Measurements from ENCODE around the gene APLN. TPM values are rescaled to one million over a fixed set of nuclear protein-coding genes. Genes with fewer than 3 reads are reported as not detected.

Gene APLN
- total RNA-seq, 1 donor from 2014 or later, result 2.1 TPM

DNA sequence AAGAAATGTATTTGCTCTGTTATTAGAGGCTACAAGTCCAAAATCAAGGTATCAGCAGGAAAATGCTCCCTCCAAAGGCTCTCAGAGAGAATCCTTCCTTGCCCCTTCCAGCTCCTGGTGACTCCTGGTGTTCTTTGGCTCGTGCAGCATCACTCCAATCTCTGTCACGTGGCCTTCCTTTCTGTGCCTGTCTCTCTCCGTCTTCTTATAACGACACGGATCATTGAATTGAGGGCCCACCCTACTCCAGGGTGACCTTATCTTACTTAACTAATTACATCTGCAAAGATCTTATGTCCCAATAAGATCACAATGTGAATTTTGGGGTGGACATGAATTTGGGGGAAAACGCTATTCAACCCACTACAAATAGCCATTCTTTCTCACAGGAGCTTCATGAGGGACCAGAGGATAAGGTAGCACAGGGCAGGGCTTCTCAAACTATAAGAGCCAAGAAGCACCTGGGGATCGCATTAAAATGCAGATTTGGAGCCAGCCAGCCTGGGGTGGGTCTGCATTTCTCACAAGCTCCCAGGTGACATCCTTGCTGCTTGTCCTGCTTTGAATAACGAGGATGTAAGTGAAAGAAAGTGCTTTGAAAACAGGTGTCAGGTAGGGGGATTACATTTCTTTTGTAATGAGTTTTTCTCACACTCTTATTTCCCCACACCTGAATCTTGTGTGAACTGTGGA lies 41.9 kb upstream of the APLN start:
- FAIRE-seq (no peak), DNase-seq (ENCODE audit: low read depth) (no peak)
- H3K4me1 ChIP-seq (ENCODE audit: insufficient read depth, low read length), result no peaks in the 10 kb centered on the region
- H3K27ac Mint-ChIP-seq (ENCODE audit: unreplicated experiment), result no peak overlapping the region
- no peaks in the 10 kb centered on the region for H3K9me3 ChIP-seq (ENCODE audit: insufficient read depth, low read depth, low read length)
- no peaks in the 10 kb centered on the region for H3K36me3 ChIP-seq (ENCODE audit: insufficient read depth, low read length)
- TF ChIP-seq EZH2 (IDR thresholded peaks at IDR 0.05; ENCODE audit: insufficient read depth, low read length), result no peak
- TF ChIP-seq, protein P1, sequence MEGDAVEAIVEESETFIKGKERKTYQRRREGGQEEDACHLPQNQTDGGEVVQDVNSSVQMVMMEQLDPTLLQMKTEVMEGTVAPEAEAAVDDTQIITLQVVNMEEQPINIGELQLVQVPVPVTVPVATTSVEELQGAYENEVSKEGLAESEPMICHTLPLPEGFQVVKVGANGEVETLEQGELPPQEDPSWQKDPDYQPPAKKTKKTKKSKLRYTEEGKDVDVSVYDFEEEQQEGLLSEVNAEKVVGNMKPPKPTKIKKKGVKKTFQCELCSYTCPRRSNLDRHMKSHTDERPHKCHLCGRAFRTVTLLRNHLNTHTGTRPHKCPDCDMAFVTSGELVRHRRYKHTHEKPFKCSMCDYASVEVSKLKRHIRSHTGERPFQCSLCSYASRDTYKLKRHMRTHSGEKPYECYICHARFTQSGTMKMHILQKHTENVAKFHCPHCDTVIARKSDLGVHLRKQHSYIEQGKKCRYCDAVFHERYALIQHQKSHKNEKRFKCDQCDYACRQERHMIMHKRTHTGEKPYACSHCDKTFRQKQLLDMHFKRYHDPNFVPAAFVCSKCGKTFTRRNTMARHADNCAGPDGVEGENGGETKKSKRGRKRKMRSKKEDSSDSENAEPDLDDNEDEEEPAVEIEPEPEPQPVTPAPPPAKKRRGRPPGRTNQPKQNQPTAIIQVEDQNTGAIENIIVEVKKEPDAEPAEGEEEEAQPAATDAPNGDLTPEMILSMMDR (IDR thresholded peaks at IDR 0.05; ENCODE audit: insufficient read depth, low read depth, low read length), result no peak
- H3K4me1 Mint-ChIP-seq (ENCODE audit: low read depth, unreplicated experiment), result no peaks in the 10 kb centered on the region
- H3K27ac ChIP-seq (ENCODE audit: low read depth, low read length), result no peak overlapping the region
- H3K9ac ChIP-seq (ENCODE audit: low read length), result no peak overlapping the region
- H3K4me3 ChIP-seq (ENCODE audit: insufficient read depth, low read depth, low read length), result no peak overlapping the region
- H3K36me3 Mint-ChIP-seq (ENCODE audit: low read depth, unreplicated experiment), result no peaks in the 10 kb centered on the region
- no peaks in the 10 kb centered on the region for H3K9me3 Mint-ChIP-seq (ENCODE audit: unreplicated experiment)
- H3K4me2 ChIP-seq (ENCODE audit: low read length), result no peak overlapping the region
- H3K4me3 Mint-ChIP-seq (ENCODE audit: unreplicated experiment), result no peak overlapping the region
- H3K79me2 ChIP-seq (ENCODE audit: insufficient read depth, low read length), result no peaks in the 10 kb centered on the region
- H3K27me3 Mint-ChIP-seq (ENCODE audit: low read depth, unreplicated experiment), result peaks cover 17% of the 10 kb centered on the region
- H2AFZ ChIP-seq (ENCODE audit: low read depth, low read length), result no peak overlapping the region
- H3K27me3 ChIP-seq (ENCODE audit: insufficient read depth, low read length), result no peaks in the 10 kb centered on the region
- no peaks in the 10 kb centered on the region for H4K20me1 ChIP-seq (ENCODE audit: insufficient read depth, low read length)

DNA sequence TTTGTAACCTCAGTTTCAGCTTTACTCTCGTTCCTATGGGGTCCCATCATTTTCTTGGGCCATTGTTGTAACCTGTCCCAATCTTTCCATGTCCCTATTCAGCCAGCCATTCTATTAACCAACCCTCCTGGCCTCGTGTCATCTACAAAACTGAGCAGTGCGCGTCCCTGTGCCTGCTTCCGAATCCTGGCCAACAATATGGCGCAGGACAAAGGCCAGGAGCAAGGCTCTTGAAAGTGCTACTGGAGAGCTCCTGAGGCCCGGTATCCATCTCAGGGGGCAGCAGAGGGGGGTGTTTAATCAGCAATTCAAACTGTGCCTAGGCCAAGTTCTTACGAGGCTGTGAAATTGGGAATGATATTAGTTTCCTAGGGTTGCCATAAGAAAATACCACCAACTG lies 41.2 kb upstream of the APLN start:
- Histone ChIP-seq H3K79me2 (ENCODE audit: insufficient read depth, low read length) (no peaks in the 10 kb centered on the region), H3K27ac (ENCODE audit: low read depth, low read length) (no peak overlapping the region), H3K36me3 (ENCODE audit: insufficient read depth, low read length) (no peaks in the 10 kb centered on the region), H3K4me2 (ENCODE audit: low read length) (no peak overlapping the region), H4K20me1 (ENCODE audit: insufficient read depth, low read length) (no peaks in the 10 kb centered on the region), H2AFZ (ENCODE audit: low read depth, low read length) (no peak overlapping the region), H3K27me3 (ENCODE audit: insufficient read depth, low read length) (no peaks in the 10 kb centered on the region), H3K9me3 (ENCODE audit: insufficient read depth, low read depth, low read length) (no peaks in the 10 kb centered on the region), H3K4me1 (ENCODE audit: insufficient read depth, low read length) (no peaks in the 10 kb centered on the region), H3K4me3 (ENCODE audit: insufficient read depth, low read depth, low read length) (no peak overlapping the region), H3K9ac (ENCODE audit: low read length) (no peak overlapping the region)
- no peak overlapping the region for H3K4me3 Mint-ChIP-seq (ENCODE audit: unreplicated experiment)
- H3K27ac Mint-ChIP-seq (ENCODE audit: unreplicated experiment), result no peak overlapping the region
- H3K27me3 Mint-ChIP-seq (ENCODE audit: low read depth, unreplicated experiment), result peaks cover 14% of the 10 kb centered on the region
- TF ChIP-seq, protein P1 (IDR thresholded peaks at IDR 0.05; ENCODE audit: insufficient read depth, low read depth, low read length), result no peak
- TF ChIP-seq EZH2 (IDR thresholded peaks at IDR 0.05; ENCODE audit: insufficient read depth, low read length), result no peak
- no peaks in the 10 kb centered on the region for H3K4me1 Mint-ChIP-seq (ENCODE audit: low read depth, unreplicated experiment)
- no peaks in the 10 kb centered on the region for H3K36me3 Mint-ChIP-seq (ENCODE audit: low read depth, unreplicated experiment)
- no peak for DNase-seq (ENCODE audit: low read depth)
- FAIRE-seq, result no peak
- H3K9me3 Mint-ChIP-seq (ENCODE audit: unreplicated experiment), result no peaks in the 10 kb centered on the region

DNA sequence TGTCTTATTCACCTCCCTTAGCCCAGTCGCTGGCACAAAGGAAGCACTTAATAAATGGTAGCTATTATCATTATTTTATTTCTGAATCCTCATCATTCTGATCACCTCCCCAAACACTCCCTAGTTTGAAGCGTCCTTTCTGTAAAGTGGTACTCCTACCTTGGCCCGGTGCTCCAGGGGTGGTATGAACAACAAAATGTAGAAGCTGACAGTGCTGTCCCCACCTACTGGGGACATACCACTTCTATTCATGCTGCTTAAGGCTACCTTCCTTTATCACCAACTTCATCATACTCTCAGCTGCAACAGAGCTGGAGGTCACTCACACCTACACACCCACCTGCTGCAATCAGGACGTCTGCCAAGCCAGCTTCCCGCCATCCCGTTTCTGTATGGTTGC lies 40.8 kb upstream of the APLN start:
- Histone ChIP-seq H3K9me3 (ENCODE audit: insufficient read depth, low read depth, low read length) (no peaks in the 10 kb centered on the region), H3K4me3 (ENCODE audit: insufficient read depth, low read depth, low read length) (no peak overlapping the region), H3K4me1 (ENCODE audit: insufficient read depth, low read length) (no peaks in the 10 kb centered on the region), H3K27me3 (ENCODE audit: insufficient read depth, low read length) (no peaks in the 10 kb centered on the region), H3K4me2 (ENCODE audit: low read length) (no peak overlapping the region), H2AFZ (ENCODE audit: low read depth, low read length) (no peak overlapping the region), H4K20me1 (ENCODE audit: insufficient read depth, low read length) (no peaks in the 10 kb centered on the region), H3K27ac (ENCODE audit: low read depth, low read length) (no peak overlapping the region), H3K79me2 (ENCODE audit: insufficient read depth, low read length) (no peaks in the 10 kb centered on the region), H3K9ac (ENCODE audit: low read length) (no peak overlapping the region), H3K36me3 (ENCODE audit: insufficient read depth, low read length) (no peaks in the 10 kb centered on the region)
- TF ChIP-seq, protein P1 (IDR thresholded peaks at IDR 0.05; ENCODE audit: insufficient read depth, low read depth, low read length), result no peak
- no peak for TF ChIP-seq EZH2 (IDR thresholded peaks at IDR 0.05; ENCODE audit: insufficient read depth, low read length)
- Mint-ChIP-seq H3K27me3 (ENCODE audit: low read depth, unreplicated experiment) (peaks cover 11% of the 10 kb centered on the region), H3K4me1 (ENCODE audit: low read depth, unreplicated experiment) (no peaks in the 10 kb centered on the region), H3K36me3 (ENCODE audit: low read depth, unreplicated experiment) (no peaks in the 10 kb centered on the region), H3K27ac (ENCODE audit: unreplicated experiment) (no peak overlapping the region), H3K9me3 (ENCODE audit: unreplicated experiment) (no peaks in the 10 kb centered on the region), H3K4me3 (ENCODE audit: unreplicated experiment) (no peak overlapping the region)
- DNase-seq (ENCODE audit: low read depth) (no peak), FAIRE-seq (no peak)
